ENCODE results near the gene CCNF.
"Not testable (repeated sequence)": the region's sequence is repeated elsewhere in the genome, so short reads cannot be mapped to it uniquely, and the experiment has no call there.

The CCNF gene, protein sequence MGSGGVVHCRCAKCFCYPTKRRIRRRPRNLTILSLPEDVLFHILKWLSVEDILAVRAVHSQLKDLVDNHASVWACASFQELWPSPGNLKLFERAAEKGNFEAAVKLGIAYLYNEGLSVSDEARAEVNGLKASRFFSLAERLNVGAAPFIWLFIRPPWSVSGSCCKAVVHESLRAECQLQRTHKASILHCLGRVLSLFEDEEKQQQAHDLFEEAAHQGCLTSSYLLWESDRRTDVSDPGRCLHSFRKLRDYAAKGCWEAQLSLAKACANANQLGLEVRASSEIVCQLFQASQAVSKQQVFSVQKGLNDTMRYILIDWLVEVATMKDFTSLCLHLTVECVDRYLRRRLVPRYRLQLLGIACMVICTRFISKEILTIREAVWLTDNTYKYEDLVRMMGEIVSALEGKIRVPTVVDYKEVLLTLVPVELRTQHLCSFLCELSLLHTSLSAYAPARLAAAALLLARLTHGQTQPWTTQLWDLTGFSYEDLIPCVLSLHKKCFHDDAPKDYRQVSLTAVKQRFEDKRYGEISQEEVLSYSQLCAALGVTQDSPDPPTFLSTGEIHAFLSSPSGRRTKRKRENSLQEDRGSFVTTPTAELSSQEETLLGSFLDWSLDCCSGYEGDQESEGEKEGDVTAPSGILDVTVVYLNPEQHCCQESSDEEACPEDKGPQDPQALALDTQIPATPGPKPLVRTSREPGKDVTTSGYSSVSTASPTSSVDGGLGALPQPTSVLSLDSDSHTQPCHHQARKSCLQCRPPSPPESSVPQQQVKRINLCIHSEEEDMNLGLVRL

GRCh38 chr16:2429034-2429770 lies at the start of gene CCNF:
CCNF (plus strand) TSS chr16:2429447; CDS start chr16:2429482, 35 bp downstream.
- peak; percentile 98 to 99 for DNase-seq

DNA sequence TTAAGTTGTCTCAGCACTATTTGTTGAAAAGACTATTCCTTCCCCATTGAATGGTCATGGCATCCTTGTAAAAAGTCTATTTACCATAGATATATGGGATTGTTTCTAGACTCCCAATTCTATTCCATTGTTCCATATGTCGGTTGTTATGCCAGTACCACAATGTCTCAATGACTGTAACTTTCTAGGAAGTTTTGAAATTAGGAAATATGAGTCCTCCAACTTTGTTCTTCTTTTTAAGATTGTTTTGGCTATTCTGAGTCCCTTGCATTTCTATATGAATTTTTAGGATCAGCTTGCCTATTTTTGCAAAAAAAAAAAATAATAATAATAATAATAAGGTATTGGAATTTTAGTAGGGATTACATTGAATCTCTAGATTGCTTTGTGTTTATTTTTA lies 45.7 kb upstream of the CCNF start:
- no peak for DNase-seq

DNA sequence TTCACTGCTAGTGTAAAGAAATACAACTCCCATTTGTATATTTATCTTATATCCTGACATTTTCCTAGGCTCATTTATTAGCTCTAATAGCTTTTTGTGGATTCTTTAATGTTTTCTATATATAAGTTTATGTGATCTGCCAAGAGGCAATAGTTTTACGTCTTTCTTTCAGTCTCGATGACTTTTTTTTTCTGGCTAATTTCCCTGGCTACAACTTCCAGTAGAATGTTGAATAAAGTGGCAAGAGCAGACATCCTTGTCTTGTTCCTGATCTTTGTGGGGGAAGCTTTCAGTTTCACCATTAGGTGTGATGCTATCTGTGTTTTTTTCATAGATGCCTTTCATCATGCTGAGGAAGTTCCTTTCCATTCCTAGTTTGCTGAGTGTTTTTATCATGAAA lies 44.8 kb upstream of the CCNF start:
- no peak for DNase-seq

DNA sequence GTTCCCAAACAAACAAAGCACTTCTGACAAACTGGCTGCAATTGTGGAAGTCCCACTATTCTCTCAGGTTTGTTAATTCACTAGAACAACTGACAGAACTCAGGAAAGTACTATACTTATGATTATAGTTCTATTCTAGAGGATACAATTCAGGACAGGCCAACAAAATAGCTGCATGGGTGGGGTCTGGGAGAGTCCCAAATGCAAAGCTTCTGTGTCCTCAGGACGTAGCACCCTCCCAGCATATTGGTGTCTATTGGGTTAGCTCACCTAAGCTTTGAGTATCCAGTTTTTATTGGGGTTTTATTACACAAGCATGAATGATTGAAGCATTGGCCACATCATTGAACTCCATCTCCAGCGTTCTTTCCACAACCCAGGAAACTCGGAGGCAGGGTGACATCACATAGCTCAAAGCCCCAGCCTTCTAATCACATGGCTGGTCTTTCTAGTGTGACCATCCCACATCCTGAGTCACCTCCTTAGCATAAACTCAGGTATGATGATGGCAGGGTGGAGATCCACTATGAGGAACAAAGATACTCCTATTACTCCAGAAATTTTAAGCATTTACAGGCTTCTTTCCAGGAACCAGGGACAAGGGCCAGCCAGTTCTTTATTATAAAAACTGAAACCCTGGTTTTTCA lies 43.9 kb upstream of the CCNF start:
- DNase-seq: no peak

DNA sequence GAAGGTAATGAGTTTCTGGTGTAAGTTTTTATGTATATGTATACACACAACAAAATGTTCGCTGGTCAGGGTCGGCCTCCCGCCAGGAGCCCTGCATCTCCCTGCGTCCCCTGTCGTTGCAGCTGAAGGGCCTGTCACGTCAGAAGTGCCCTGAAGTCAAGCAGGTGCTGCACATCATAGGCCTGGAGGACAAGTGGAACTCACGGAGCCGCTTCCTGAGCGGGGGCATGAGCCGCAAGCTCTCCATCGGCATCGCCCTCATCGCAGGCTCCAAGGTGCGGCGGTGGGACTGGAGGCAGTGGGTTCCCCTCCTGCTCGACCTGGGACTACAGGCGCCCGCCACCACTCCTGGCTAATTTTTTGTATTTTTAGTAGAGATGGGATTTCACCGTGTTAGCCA lies 43.3 kb upstream of the CCNF start:
- not testable (repeated sequence) for DNase-seq

GRCh38 chr16:2386990-2387389 lies 42.3 kb upstream of the CCNF start:
- no peak for DNase-seq

DNA sequence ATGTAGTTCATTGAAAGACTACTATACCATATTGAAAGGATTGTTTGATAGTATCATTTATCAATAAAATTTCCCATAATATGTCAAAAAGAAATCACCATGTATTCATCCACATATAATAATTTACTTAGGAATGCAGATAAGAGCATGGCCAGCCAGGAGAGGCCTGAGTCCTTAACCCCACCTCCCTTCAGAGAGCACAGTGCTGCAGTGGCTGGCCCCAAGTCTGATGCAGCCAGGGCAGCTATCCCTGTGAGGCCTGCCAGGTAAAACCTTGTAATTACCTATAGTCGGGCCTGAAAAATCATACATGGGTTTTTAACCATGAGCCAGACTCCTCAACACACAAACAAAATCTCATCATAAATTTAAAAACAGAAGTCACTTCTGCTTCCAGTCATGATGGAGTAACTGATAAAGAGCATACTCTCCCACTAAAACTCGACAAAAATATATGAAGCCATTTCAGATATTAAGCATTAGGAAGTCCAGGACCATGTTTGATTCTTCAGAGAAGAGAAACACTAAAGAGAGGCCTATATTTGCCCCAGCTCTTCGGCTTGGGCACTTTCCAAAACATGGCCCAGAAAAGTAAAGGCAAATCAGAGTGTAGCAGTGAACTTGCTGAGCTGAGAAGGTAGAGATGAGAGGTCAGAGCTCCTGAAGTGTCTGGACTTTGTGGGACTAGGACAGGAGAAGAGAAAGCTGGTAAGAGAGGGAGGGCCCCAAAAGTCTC lies 40.9 kb upstream of the CCNF start:
- no peak for DNase-seq

GRCh38 chr16:2388875-2389433 lies 40.3 kb upstream of the CCNF start:
- DNase-seq: no peak

GRCh38 chr16:2392025-2392424 lies 37.2 kb upstream of the CCNF start:
- DNase-seq: no peak

DNA sequence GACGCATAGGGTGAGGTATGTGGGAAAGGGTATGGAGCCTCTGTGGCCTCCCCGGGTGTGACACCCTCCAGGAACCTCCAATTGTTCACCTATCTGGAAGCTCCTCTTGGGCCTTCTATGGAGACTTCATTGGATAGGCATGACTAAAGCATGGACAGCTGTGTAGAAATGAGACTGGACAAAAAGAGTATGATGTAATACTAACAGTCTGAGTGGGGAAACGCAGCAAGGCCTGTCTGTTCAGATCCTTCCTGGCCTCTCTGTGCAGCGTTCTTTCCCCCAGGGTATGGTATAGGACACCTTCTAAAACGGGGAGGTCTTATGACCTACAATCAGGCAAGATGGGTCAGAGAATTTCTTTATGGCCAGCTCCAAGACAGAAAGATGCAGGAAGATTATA lies 30.7 kb upstream of the CCNF start:
- no peak for DNase-seq

DNA sequence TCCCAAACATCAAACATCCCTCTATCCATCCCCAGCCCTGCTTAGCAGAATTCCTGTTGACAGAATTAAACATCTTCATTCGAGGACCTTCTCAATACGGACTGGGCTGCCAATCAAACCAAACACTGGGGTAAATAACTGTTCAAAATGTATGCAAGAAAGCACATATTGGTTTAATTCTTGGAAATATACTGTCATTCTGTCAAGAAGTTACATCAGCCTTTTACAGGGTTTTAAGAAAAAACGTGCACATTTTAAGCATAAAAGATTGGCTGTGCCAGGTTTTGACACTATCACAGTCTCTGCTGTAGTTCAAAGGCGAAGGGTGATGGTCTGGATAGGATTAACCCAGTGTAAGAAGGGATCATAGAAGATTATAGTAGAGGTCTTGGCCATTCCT lies 25.1 kb upstream of the CCNF start:
- DNase-seq: no peak

DNA sequence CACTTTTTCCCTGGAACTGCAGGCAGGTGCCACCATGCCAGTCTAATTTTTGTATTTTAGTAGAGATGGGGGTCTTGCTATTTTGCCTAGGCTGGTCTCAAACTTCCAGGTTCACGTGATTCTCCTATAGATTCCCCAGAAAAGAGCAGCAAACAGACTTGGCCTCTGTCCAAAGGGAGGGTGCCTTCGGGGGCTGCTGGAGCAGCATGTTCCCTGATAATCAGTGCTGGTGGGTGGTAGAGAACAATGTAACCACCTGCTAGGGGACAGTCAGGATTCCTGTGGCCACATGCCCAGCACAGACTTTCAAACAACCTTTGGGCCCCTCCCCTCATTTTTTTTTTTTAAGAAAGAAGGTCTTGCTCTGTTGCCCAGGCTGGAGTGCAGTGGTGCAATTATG lies 14.2 kb upstream of the CCNF start:
- no peak for DNase-seq

- no peak for DNase-seq
These were observed 9.2 kb upstream of the CCNF start for GRCh38 chr16:2420035-2420434.

GRCh38 chr16:2422123-2422867 lies 7.0 kb upstream of the CCNF start:
- no peak for DNase-seq

- DNase-seq: no peak
These were observed 4.9 kb upstream of the CCNF start for GRCh38 chr16:2424061-2425007.

- DNase-seq: no peak
These were observed 4.2 kb upstream of the CCNF start for GRCh38 chr16:2425008-2425518.

- no peak for DNase-seq
These were observed 3.3 kb upstream of the CCNF start for GRCh38 chr16:2425825-2426430.

DNA sequence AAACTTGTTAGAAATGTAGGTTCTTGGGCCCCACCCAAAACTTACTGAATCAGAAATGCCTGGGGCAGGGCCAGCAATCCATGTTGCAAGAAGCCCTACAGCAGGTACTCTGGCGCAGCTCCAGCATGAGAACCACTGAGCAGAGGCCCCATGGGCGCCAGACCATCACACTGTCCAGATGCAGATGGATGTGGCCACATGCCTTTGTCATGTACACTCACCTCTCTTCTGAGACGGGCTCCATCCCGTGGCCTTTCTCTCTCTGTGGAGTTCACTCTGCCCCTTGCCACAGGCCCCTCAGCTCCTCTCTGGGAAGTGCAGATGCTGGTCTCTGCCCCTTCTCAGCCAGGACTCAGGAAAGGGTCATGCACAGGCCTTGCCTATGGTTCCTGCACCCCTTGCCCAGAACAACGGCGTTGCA lies 2.3 kb upstream of the CCNF start:
- DNase-seq: no peak

DNA sequence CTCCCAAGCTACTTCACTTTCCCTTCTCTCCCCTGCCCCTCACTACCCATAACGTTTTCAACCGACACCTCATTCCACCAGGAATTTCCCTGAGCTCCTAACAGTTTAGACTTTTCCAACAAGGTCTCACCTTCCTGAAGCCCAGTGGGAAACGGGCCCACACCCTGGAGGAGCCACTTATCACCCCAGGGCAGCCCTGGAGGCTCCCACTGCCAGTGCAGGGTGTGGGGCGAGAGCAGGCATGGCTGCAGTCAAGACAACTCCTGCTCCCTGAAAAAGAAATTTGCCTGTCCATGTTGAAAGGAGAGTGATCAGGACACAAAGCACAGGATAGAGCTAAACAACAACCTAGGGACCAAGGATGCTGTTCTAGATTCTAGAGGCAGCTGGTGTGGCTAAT lies 1.7 kb upstream of the CCNF start:
- DNase-seq: no peak

Measured in stimulated activated CD4-positive, alpha-beta T cell treated with anti-CD3 and anti-CD28 coated beads, Interleukin-2, amount 100 ng/mL, for 24 hours (primary cell).